GM18909 (cell line): ENCODE data around the gene GPX7.

ENCODE experiments used
- ATAC-seq: cut with Tn5 transposase; IDR thresholded peaks from one replicate; pipeline ENCODE4 v1.9.1; 2021; ENCODE audit warnings: mild to moderate bottlenecking; ENCODE audit not compliant: unreplicated experiment, poor library complexity

GPX7 gene

GRCh38 chr1:52582116-52582696 is 20.0 kb upstream of the GPX7 start:
- ATAC-seq: no peak

- ATAC-seq: no peak
Measured at GRCh38 chr1:52585474-52585873, 16.7 kb upstream of the GPX7 start.

GRCh38 chr1:52588027-52588426 is 14.1 kb upstream of the GPX7 start:
- ATAC-seq: no peak

- no peak for ATAC-seq
Measured at GRCh38 chr1:52588535-52588934, 13.6 kb upstream of the GPX7 start.

GRCh38 chr1:52590266-52590665 is 11.9 kb upstream of the GPX7 start:
- ATAC-seq: no peak

- ATAC-seq: no peak
Measured at GRCh38 chr1:52592637-52593323, 9.4 kb upstream of the GPX7 start.

- ATAC-seq: no peak
Measured at GRCh38 chr1:52593495-52593894, 8.7 kb upstream of the GPX7 start.

- ATAC-seq: no peak
Measured at GRCh38 chr1:52595061-52595460, 7.1 kb upstream of the GPX7 start.

GRCh38 chr1:52597912-52598311 is 4.3 kb upstream of the GPX7 start:
- no peak for ATAC-seq

- no peak for ATAC-seq
Measured at GRCh38 chr1:52598729-52599128, 3.4 kb upstream of the GPX7 start.

- no peak for ATAC-seq
Measured at GRCh38 chr1:52599236-52599635, 2.9 kb upstream of the GPX7 start.

- no peak for ATAC-seq
Measured at GRCh38 chr1:52600533-52601179, 1.5 kb upstream of the GPX7 start.

GRCh38 chr1:52601519-52601918 is 652 bp upstream of the GPX7 start:
- no peak for ATAC-seq

- ATAC-seq: no peak
Measured at GRCh38 chr1:52602856-52603600, 857 bp downstream of the GPX7 start.

GRCh38 chr1:52603630-52604029 is 1.5 kb downstream of the GPX7 start:
- ATAC-seq: no peak

GRCh38 chr1:52604063-52604770 is 2.0 kb downstream of the GPX7 start:
- no peak for ATAC-seq

- no peak for ATAC-seq
Measured at GRCh38 chr1:52613636-52614373, 11.6 kb downstream of the GPX7 start.

GRCh38 chr1:52614671-52615070 is 12.5 kb downstream of the GPX7 start:
- no peak for ATAC-seq

- ATAC-seq: no peak
Measured at GRCh38 chr1:52615489-52616042, 13.4 kb downstream of the GPX7 start.

- ATAC-seq: no peak
Measured at GRCh38 chr1:52621950-52622349, 19.8 kb downstream of the GPX7 start.
